H1 (cell line): ENCODE data around the gene PREX1.

Experiments used
- EZH2 ChIP-seq: fragments of 200-600 bp; sonication (generic); IDR thresholded peaks from 2 replicates; pipeline ENCODE4 v1.7.1; 2012; ENCODE audit warnings: low read depth, mild to moderate bottlenecking, moderate library complexity, low read length, inconsistent platforms; ENCODE audit not compliant: severe bottlenecking
- JUN ChIP-seq: IDR thresholded peaks from 2 replicates; pipeline ENCODE4 v1.6.1; 2011; ENCODE audit warnings: low read depth, mild to moderate bottlenecking, improper control_type of control experiment, low read length
- MAFK ChIP-seq: IDR thresholded peaks from 2 replicates; pipeline ENCODE4 v1.6.1; 2012; ENCODE audit warnings: low read depth, mild to moderate bottlenecking, improper control_type of control experiment, low read length
- SIN3A ChIP-seq, 2 experiments: IDR thresholded peaks in 1 of 2; conservative IDR thresholded peaks in 1 of 2; 2 replicates each; pipeline ENCODE4 v1.6.1; 2011 to 2012; ENCODE audit warnings: low read length in 2 of 2, improper control_type of control experiment in 1 of 2, low read depth in 1 of 2, mild to moderate bottlenecking in 1 of 2
- TF ChIP-seq, protein P1 (sequence below), 3 experiments: IDR thresholded peaks; 1 replicate in 2 of 3; 2 replicates in 1 of 3; pipeline versions ENCODE4 v1.5.1 to v1.6.1; 2011; ENCODE audit warnings: low read length in 3 of 3, mild to moderate bottlenecking in 3 of 3, inconsistent platforms in 2 of 3, low read depth in 1 of 3, moderate library complexity in 1 of 3; ENCODE audit not compliant: insufficient read depth in 1 of 3; ENCODE audit errors: control extremely low read depth in 1 of 3

DNA sequence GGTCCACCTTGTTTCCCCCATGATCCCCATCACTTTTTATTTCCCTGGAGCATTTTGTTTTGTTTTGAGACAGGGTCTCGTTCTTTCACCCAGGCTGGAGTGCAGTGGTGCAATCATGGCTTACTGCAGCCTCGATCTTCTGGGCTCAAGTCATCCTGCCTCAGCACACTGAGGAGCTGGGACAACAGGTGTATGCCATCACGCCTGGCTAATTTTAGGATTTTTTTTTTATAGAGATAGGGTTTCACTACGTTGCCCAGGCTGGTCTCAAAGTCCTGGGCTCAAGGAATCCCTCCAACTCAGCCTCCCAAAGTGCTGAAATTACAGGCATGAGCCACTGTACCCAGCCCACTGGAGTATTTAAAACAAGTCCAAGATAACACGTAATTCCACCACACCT lies 179.9 kb downstream of the PREX1 start:
- no peak for TF ChIP-seq JUN
- no peak for TF ChIP-seq MAFK
- no peak for TF ChIP-seq EZH2
- TF ChIP-seq, protein P1, sequence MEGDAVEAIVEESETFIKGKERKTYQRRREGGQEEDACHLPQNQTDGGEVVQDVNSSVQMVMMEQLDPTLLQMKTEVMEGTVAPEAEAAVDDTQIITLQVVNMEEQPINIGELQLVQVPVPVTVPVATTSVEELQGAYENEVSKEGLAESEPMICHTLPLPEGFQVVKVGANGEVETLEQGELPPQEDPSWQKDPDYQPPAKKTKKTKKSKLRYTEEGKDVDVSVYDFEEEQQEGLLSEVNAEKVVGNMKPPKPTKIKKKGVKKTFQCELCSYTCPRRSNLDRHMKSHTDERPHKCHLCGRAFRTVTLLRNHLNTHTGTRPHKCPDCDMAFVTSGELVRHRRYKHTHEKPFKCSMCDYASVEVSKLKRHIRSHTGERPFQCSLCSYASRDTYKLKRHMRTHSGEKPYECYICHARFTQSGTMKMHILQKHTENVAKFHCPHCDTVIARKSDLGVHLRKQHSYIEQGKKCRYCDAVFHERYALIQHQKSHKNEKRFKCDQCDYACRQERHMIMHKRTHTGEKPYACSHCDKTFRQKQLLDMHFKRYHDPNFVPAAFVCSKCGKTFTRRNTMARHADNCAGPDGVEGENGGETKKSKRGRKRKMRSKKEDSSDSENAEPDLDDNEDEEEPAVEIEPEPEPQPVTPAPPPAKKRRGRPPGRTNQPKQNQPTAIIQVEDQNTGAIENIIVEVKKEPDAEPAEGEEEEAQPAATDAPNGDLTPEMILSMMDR (IDR thresholded peaks at IDR 0.05; ENCODE audit: control extremely low read depth in 1 of 3, insufficient read depth in 1 of 3, low read depth in 1 of 3, low read length in 3 of 3): no peak
- no peak for TF ChIP-seq SIN3A (conservative IDR thresholded peaks at IDR 0.05 in 1 of 2, IDR thresholded peaks at IDR 0.05 in 1 of 2; ENCODE audit: low read depth in 1 of 2, low read length in 2 of 2)
